Measurements from ENCODE around the gene CAMSAP2. TPM values are rescaled to one million over a fixed set of nuclear protein-coding genes. Genes with fewer than 3 reads are reported as not detected.

The CAMSAP2 gene
- total RNA-seq, 2 donors from 2014 or later, result 5.4 to 7.5 TPM

DNA sequence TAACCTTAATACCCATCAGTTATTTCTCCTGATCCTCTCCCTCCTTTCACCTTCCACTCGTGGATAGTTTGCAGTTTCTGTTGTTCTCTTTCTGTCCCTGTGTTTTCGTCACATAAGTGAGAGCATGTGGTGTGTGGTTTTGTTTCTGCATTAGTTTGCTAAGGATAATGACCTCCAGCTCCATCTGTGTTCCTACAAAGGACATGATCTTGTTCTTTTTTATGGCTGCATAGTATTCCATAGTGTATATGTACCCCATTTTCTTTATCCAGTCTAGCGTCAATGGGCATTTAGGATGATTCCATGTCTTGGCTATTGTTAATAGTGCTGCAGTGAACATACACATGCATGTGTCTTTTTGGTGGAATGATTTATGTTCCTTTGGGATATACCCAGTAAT lies 97.5 kb downstream of the CAMSAP2 start:
- no peaks in the 10 kb centered on the region for H3K27me3 ChIP-seq
- H3K27ac ChIP-seq, result no peak overlapping the region
- intact Hi-C loops (cut with DNase I), result loop anchor here (10.0 kb wide), 1 partner anchor 211 kb away; the partner anchor contains the start of gene KIF14
- no peaks in the 10 kb centered on the region for H3K36me3 ChIP-seq
- no peaks in the 10 kb centered on the region for H3K9me3 ChIP-seq
- DNase-seq, result no peak
- H3K9ac ChIP-seq (ENCODE audit: low read depth in 2 of 2, low read length in 2 of 2), result no peak overlapping the region
- H3K4me3 ChIP-seq, result no peak overlapping the region
- no peaks in the 10 kb centered on the region for H3K4me1 ChIP-seq
- no peak for TF ChIP-seq CTCF (IDR thresholded peaks at IDR 0.05)

- H3K27me3 ChIP-seq, result no peaks in the 10 kb centered on the region
- intact Hi-C loops (cut with DNase I), result loop anchor here (10.0 kb wide), 1 partner anchor 213 kb away; the partner anchor contains the start of gene KIF14
- peak; percentile 39 for TF ChIP-seq CTCF (IDR thresholded peaks at IDR 0.05)
- H3K27ac ChIP-seq, result no peak overlapping the region
- H3K4me1 ChIP-seq, result no peaks in the 10 kb centered on the region
- H3K9me3 ChIP-seq, result no peaks in the 10 kb centered on the region
- no peak for DNase-seq
- H3K9ac ChIP-seq (ENCODE audit: low read depth in 2 of 2, low read length in 2 of 2), result no peak overlapping the region
- no peaks in the 10 kb centered on the region for H3K36me3 ChIP-seq
- no peak overlapping the region for H3K4me3 ChIP-seq
Measured at GRCh38 chr1:200837931-200838571, 99.4 kb downstream of the CAMSAP2 start.

- intact Hi-C loops (cut with DNase I), result loop anchor here (10.0 kb wide), 1 partner anchor 214 kb away; the partner anchor contains the start of gene KIF14
- no peaks in the 10 kb centered on the region for H3K4me1 ChIP-seq
- no peak for DNase-seq
Measured at GRCh38 chr1:200838676-200839445, 100.2 kb downstream of the CAMSAP2 start.

GRCh38 chr1:200845360-200845759 lies 106.7 kb downstream of the CAMSAP2 start:
- Histone ChIP-seq H3K4me3 (no peak overlapping the region), H3K27me3 (no peaks in the 10 kb centered on the region), H3K36me3 (no peaks in the 10 kb centered on the region), H3K9ac (ENCODE audit: low read depth in 2 of 2, low read length in 2 of 2) (no peak overlapping the region), H3K27ac (no peak overlapping the region), H3K4me1 (no peaks in the 10 kb centered on the region), H3K9me3 (no peaks in the 10 kb centered on the region)
- intact Hi-C loops (cut with DNase I), result no loop called here
- DNase-seq, result no peak
- TF ChIP-seq CTCF (IDR thresholded peaks at IDR 0.05), result no peak

More at GRCh38 chr1:200838676-200839445, 100.2 kb downstream of the CAMSAP2 start:
- no peak overlapping the region for H3K4me3 ChIP-seq
- H3K9me3 ChIP-seq, result no peaks in the 10 kb centered on the region
- H3K36me3 ChIP-seq, result no peaks in the 10 kb centered on the region
- no peaks in the 10 kb centered on the region for H3K27me3 ChIP-seq
- H3K27ac ChIP-seq, result no peak overlapping the region
- no peak for TF ChIP-seq CTCF (IDR thresholded peaks at IDR 0.05)
- H3K9ac ChIP-seq (ENCODE audit: low read depth in 2 of 2, low read length in 2 of 2), result no peak overlapping the region

- Histone ChIP-seq H3K4me3 (no peak overlapping the region), H3K27ac (no peak overlapping the region), H3K4me1 (no peaks in the 10 kb centered on the region), H3K36me3 (no peaks in the 10 kb centered on the region), H3K9ac (ENCODE audit: low read depth in 2 of 2, low read length in 2 of 2) (no peak overlapping the region), H3K9me3 (no peaks in the 10 kb centered on the region), H3K27me3 (no peaks in the 10 kb centered on the region)
- no peak for DNase-seq
- TF ChIP-seq CTCF (IDR thresholded peaks at IDR 0.05), result no peak
- intact Hi-C loops (cut with DNase I), result no loop called here
Measured at GRCh38 chr1:200846398-200846797, 107.7 kb downstream of the CAMSAP2 start.
